22Rv1 (cell line): ENCODE results near the gene PAQR5.
A peak's percentile ranks its signal among the peaks of the same experiment; 100 is the strongest.

Experiments used
- H3K27ac ChIP-seq: fragments of 450-650 bp; 2 replicates; pipeline ENCODE4 v1.5.1; 2017
- CTCF ChIP-seq: fragments of 450-650 bp; IDR thresholded peaks from 2 replicates; pipeline ENCODE4 v1.5.1; 2017; ENCODE audit warnings: mild to moderate bottlenecking
- ZFX ChIP-seq: fragments of 450-650 bp; IDR thresholded peaks from 2 replicates; pipeline ENCODE4 v1.6.1; 2017; ENCODE audit warnings: antibody characterized with exemption, borderline replicate concordance

The PAQR5 gene

GRCh38 chr15:69412274-69412673 is 113.6 kb downstream of the PAQR5 start:
- TF ChIP-seq ZFX (no peak), CTCF (no peak)
- no peak overlapping the region for H3K27ac ChIP-seq

GRCh38 chr15:69412701-69413100 is 114.0 kb downstream of the PAQR5 start:
- H3K27ac ChIP-seq, result no peak overlapping the region
- TF ChIP-seq CTCF, result no peak
- TF ChIP-seq ZFX, result no peak

GRCh38 chr15:69413822-69414700 is 115.3 kb downstream of the PAQR5 start, which contains the start of gene KIF23:
TSS of gene KIF23 (plus strand) at chr15:69414349. CDS start at chr15:69414466, 117 bp downstream.
- TF ChIP-seq CTCF (no peak), ZFX (no peak)
- peak within 1 kb of the TSS; percentile 87 for H3K27ac ChIP-seq

- TF ChIP-seq CTCF, result no peak
- TF ChIP-seq ZFX, result no peak
- peak overlapping the region; percentile 87 for H3K27ac ChIP-seq
Measured at GRCh38 chr15:69414701-69415167, 116.0 kb downstream of the PAQR5 start.

- peak overlapping the region; percentile 87; the same call in 1 of the 2 replicates for H3K27ac ChIP-seq
- TF ChIP-seq ZFX, result no peak
- no peak for TF ChIP-seq CTCF
Measured at GRCh38 chr15:69415381-69415780, 116.7 kb downstream of the PAQR5 start.

GRCh38 chr15:69417581-69417980 is 118.9 kb downstream of the PAQR5 start:
- TF ChIP-seq CTCF, result no peak
- H3K27ac ChIP-seq, result no peak overlapping the region

- no peak overlapping the region for H3K27ac ChIP-seq
- TF ChIP-seq CTCF, result no peak
- TF ChIP-seq ZFX, result no peak
Measured at GRCh38 chr15:69421498-69421897, 122.8 kb downstream of the PAQR5 start.
